ENCODE results near the gene ADARB2. TPM values are rescaled to one million over a fixed set of nuclear protein-coding genes. Genes with fewer than 3 reads are reported as not detected.
"Not testable (repeated sequence)": the region's sequence is repeated elsewhere in the genome, so short reads cannot be mapped to it uniquely, and the experiment has no call there.

Gene ADARB2
- total RNA-seq, 2 donors from 2014 or later = 0.27 TPM; not detected in 1

GRCh38 chr10:1444826-1445225, 292.5 kb downstream of the ADARB2 start:
- DNase-seq (no peak), ATAC-seq (no peak)
- intact Hi-C loops (cut with DNase I) = no loop called here

- DNase-seq (no peak), ATAC-seq (no peak)
- intact Hi-C loops (cut with DNase I) = no loop called here
Measured at GRCh38 chr10:1440897-1441296, 296.4 kb downstream of the ADARB2 start.

- no peak for DNase-seq
- intact Hi-C loops (cut with DNase I) = no loop called here
- ATAC-seq = no peak
Measured at GRCh38 chr10:1434912-1435692, 302.2 kb downstream of the ADARB2 start.

- ATAC-seq (no peak), DNase-seq (no peak)
- intact Hi-C loops (cut with DNase I) = no loop called here
Measured at GRCh38 chr10:1434202-1434601, 303.1 kb downstream of the ADARB2 start.

- ATAC-seq (no peak), DNase-seq (no peak)
Measured at GRCh38 chr10:1432161-1432560, 305.2 kb downstream of the ADARB2 start.

GRCh38 chr10:1431229-1431628, 306.1 kb downstream of the ADARB2 start:
- no peak for ATAC-seq
- intact Hi-C loops (cut with DNase I) = no loop called here
- no peak for DNase-seq

More at GRCh38 chr10:1432161-1432560, 305.2 kb downstream of the ADARB2 start:
- intact Hi-C loops (cut with DNase I) = no loop called here

GRCh38 chr10:1427521-1428186, 309.7 kb downstream of the ADARB2 start:
- DNase-seq; intact Hi-C loops (cut with DNase I): not testable (repeated sequence)

GRCh38 chr10:1426786-1427185, 310.5 kb downstream of the ADARB2 start:
- no peak for ATAC-seq
- DNase-seq = no peak
- intact Hi-C loops (cut with DNase I) = no loop called here

More at GRCh38 chr10:1427521-1428186, 309.7 kb downstream of the ADARB2 start:
- ATAC-seq = not testable (repeated sequence)

GRCh38 chr10:1425879-1426278, 311.4 kb downstream of the ADARB2 start:
- ATAC-seq (no peak), DNase-seq (no peak)
- intact Hi-C loops (cut with DNase I) = no loop called here

GRCh38 chr10:1424648-1425047, 312.7 kb downstream of the ADARB2 start:
- ATAC-seq = no peak
- intact Hi-C loops (cut with DNase I) = no loop called here

GRCh38 chr10:1423676-1424253, 313.6 kb downstream of the ADARB2 start:
- DNase-seq (no peak), ATAC-seq (no peak)
- intact Hi-C loops (cut with DNase I) = no loop called here

More at GRCh38 chr10:1424648-1425047, 312.7 kb downstream of the ADARB2 start:
- no peak for DNase-seq

- intact Hi-C loops (cut with DNase I) = no loop called here
Measured at GRCh38 chr10:1422275-1422674, 315.1 kb downstream of the ADARB2 start.

GRCh38 chr10:1420661-1421362, 316.5 kb downstream of the ADARB2 start:
- intact Hi-C loops (cut with DNase I) = no loop called here
- ATAC-seq (peak; percentile 57 to 83), DNase-seq (no peak)

More at GRCh38 chr10:1422275-1422674, 315.1 kb downstream of the ADARB2 start:
- no peak for DNase-seq
- no peak for ATAC-seq

- intact Hi-C loops (cut with DNase I) = no loop called here
- ATAC-seq = no peak
- DNase-seq = no peak
Measured at GRCh38 chr10:1419796-1420610, 317.3 kb downstream of the ADARB2 start.

GRCh38 chr10:1418031-1418550, 319.2 kb downstream of the ADARB2 start:
- no peak for ATAC-seq
- no peak for DNase-seq
- intact Hi-C loops (cut with DNase I) = no loop called here

- no peak for DNase-seq
- intact Hi-C loops (cut with DNase I) = no loop called here
- no peak for ATAC-seq
Measured at GRCh38 chr10:1417574-1417973, 319.8 kb downstream of the ADARB2 start.

GRCh38 chr10:1416456-1417037, 320.8 kb downstream of the ADARB2 start:
- DNase-seq (no peak), ATAC-seq (no peak)
- intact Hi-C loops (cut with DNase I) = no loop called here

- ATAC-seq (no peak), DNase-seq (no peak)
- intact Hi-C loops (cut with DNase I) = no loop called here
Measured at GRCh38 chr10:1414893-1415292, 322.4 kb downstream of the ADARB2 start.

Data from left cardiac atrium (tissue), 4 donors.